GM12878 (cell line): ENCODE data around the gene NDUFA12. TPM values are rescaled to one million over a fixed set of nuclear protein-coding genes. Genes with fewer than 3 reads are reported as not detected.

Source experiments
- BACH1 ChIP-seq: fragments of 450-650 bp; IDR thresholded peaks from 2 replicates; pipeline ENCODE4 v1.6.1; 2017; ENCODE audit warnings: mild to moderate bottlenecking, borderline replicate concordance
- BCL11A ChIP-seq: IDR thresholded peaks from 2 replicates; pipeline ENCODE4 v1.6.1; 2011; ENCODE audit warnings: low read depth, low read length
- BRCA1 ChIP-seq: IDR thresholded peaks from 2 replicates; pipeline ENCODE4 v1.6.1; 2011; ENCODE audit warnings: low read depth, low read length, improper control_type of control experiment
- CBX5 ChIP-seq: sonication (generic); IDR thresholded peaks from 2 replicates; pipeline ENCODE4 v1.6.1; 2016; ENCODE audit warnings: low read depth, moderate library complexity, mild to moderate bottlenecking, inconsistent platforms
- CHD1 ChIP-seq: IDR thresholded peaks from 2 replicates; pipeline ENCODE4 v1.6.1; 2012; ENCODE audit warnings: low read depth, low read length, improper control_type of control experiment
- CHD4 ChIP-seq: fragments of 200-600 bp; sonication (generic); IDR thresholded peaks from 2 replicates; pipeline ENCODE4 v1.6.1; 2016; ENCODE audit warnings: mild to moderate bottlenecking
- HCFC1 ChIP-seq: fragments of 150-350 bp; IDR thresholded peaks from 2 replicates; pipeline ENCODE4 v1.6.1; 2014; ENCODE audit warnings: low read length
- HDAC6 ChIP-seq: fragments of 200-600 bp; sonication (generic); IDR thresholded peaks from one replicate; pipeline ENCODE4 v1.8.0; 2017; ENCODE audit warnings: antibody characterized with exemption; ENCODE audit not compliant: unreplicated experiment
- IKZF1 ChIP-seq: fragments of 450-650 bp; conservative IDR thresholded peaks from 2 replicates; pipeline ENCODE4 v1.6.1; 2017; ENCODE audit warnings: antibody characterized with exemption, mild to moderate bottlenecking
- KDM1A ChIP-seq: fragments of 200-600 bp; sonication (generic); IDR thresholded peaks from 2 replicates; pipeline ENCODE4 v1.6.1; 2016; ENCODE audit warnings: borderline replicate concordance
- NFXL1 ChIP-seq: fragments of 450-650 bp; IDR thresholded peaks from 2 replicates; pipeline ENCODE4 v1.6.1; 2017; ENCODE audit warnings: antibody characterized with exemption, mild to moderate bottlenecking, borderline replicate concordance
- NR2F1 ChIP-seq: fragments of 450-650 bp; conservative IDR thresholded peaks from 2 replicates; pipeline ENCODE4 v1.6.1; 2017; ENCODE audit warnings: mild to moderate bottlenecking
- PAX8 ChIP-seq: fragments of 450-650 bp; IDR thresholded peaks from 2 replicates; pipeline ENCODE4 v1.6.1; 2017; ENCODE audit warnings: mild to moderate bottlenecking, moderate library complexity
- RB1 ChIP-seq: fragments of 450-650 bp; formaldehyde crosslinking; IDR thresholded peaks from 2 replicates; pipeline ENCODE4 v1.6.1; 2017; ENCODE audit warnings: mild to moderate bottlenecking, borderline replicate concordance
- RCOR1 ChIP-seq: conservative IDR thresholded peaks from 2 replicates; pipeline ENCODE4 v1.6.1; 2012; ENCODE audit warnings: low read depth, low read length, improper control_type of control experiment
- RELA ChIP-seq: fragments of 450-650 bp; IDR thresholded peaks from 2 replicates; pipeline ENCODE4 v1.8.0; 2014; ENCODE audit warnings: borderline replicate concordance; ENCODE audit not compliant: partially characterized antibody
- RFX5 ChIP-seq: IDR thresholded peaks from 2 replicates; pipeline ENCODE4 v1.6.1; 2011; ENCODE audit warnings: low read depth, low read length, improper control_type of control experiment
- RUNX3 ChIP-seq: IDR thresholded peaks from 2 replicates; pipeline ENCODE4 v1.6.1; 2012; ENCODE audit warnings: low read length, inconsistent platforms
- SMARCA5 ChIP-seq: fragments of 450-650 bp; IDR thresholded peaks from 2 replicates; pipeline ENCODE4 v1.6.1; 2017; ENCODE audit warnings: mild to moderate bottlenecking
- STAT1 ChIP-seq: fragments of 450-650 bp; conservative IDR thresholded peaks from 2 replicates; pipeline ENCODE4 v1.6.1; 2014; ENCODE audit warnings: antibody characterized with exemption, mild to moderate bottlenecking
- TCF12 ChIP-seq: IDR thresholded peaks from 2 replicates; pipeline ENCODE4 v1.6.1; 2011; ENCODE audit warnings: low read depth, mild to moderate bottlenecking, low read length
- ZNF384 ChIP-seq: IDR thresholded peaks from 2 replicates; pipeline ENCODE4 v1.6.1; 2012; ENCODE audit warnings: low read depth, mild to moderate bottlenecking, low read length, improper control_type of control experiment, borderline replicate concordance
- polyA plus RNA-seq, 11 experiments: library from polyadenylated mRNA; depleted of rRNA in 4 of 11; unstranded in 6 of 11; stranded (reverse) in 5 of 11; fragments of >200 nt; fragmentation: Nextera tagmentation in 4 of 11; fragmentation: Illumina TruSeq in 1 of 11; extraction: Ambion mirVana in 4 of 11; extraction: Trizol in 1 of 11; gene quantifications; 1 replicate in 1 of 11; 2 replicates in 10 of 11; pipeline versions ENCODE4 v1.2.1 to v1.2.3, GENCODE V29; 2011 to 2016; ENCODE audit warnings: inconsistent platforms in 2 of 11, missing spikeins in 2 of 11, low read depth in 1 of 11
- total RNA-seq, 4 experiments: library from RNA; depleted of rRNA in 3 of 4; stranded (reverse); fragments of >200 nt in 3 of 4; fragmentation: Illumina TruSeq in 1 of 4; extraction: Trizol in 1 of 4; gene quantifications; 2 replicates each; pipeline versions ENCODE4 v1.2.1 to v1.2.3, GENCODE V29; 2013 to 2021
- TF ChIP-seq, protein P1 (sequence below), 3 experiments: IDR thresholded peaks in 2 of 3; conservative IDR thresholded peaks in 1 of 3; 2 replicates each; pipeline ENCODE4 v1.5.1; 2011; ENCODE audit warnings: low read depth in 3 of 3, low read length in 3 of 3, mild to moderate bottlenecking in 3 of 3, control low read depth in 2 of 3, moderate library complexity in 2 of 3, inconsistent platforms in 1 of 3, mixed read lengths in 1 of 3; ENCODE audit not compliant: control insufficient read depth in 2 of 3, insufficient read depth in 1 of 3; ENCODE audit errors: extremely low read depth in 1 of 3
- TF ChIP-seq, protein P2 (sequence below): fragments of 450-650 bp; IDR thresholded peaks from 2 replicates; pipeline ENCODE4 v1.6.1; 2016; ENCODE audit warnings: mild to moderate bottlenecking
- TF ChIP-seq, protein P3 (sequence below): IDR thresholded peaks from 2 replicates; pipeline ENCODE4 v1.6.1; 2011; ENCODE audit warnings: mild to moderate bottlenecking, low read depth, low read length, moderate library complexity; ENCODE audit not compliant: insufficient replicate concordance
- TF ChIP-seq, protein P4 (sequence below): fragments of 450-650 bp; conservative IDR thresholded peaks from 2 replicates; pipeline ENCODE4 v1.6.1; 2017; ENCODE audit warnings: mild to moderate bottlenecking, moderate library complexity
- TF ChIP-seq, protein P5 (sequence below): fragments of 450-650 bp; IDR thresholded peaks from 2 replicates; pipeline ENCODE4 v1.6.1; 2017; ENCODE audit warnings: borderline replicate concordance

NDUFA12 gene
- total and polyA plus RNA-seq, 10 of the 15 experiments (the other 5 are each of a cell fraction or from before 2014, with no cell fraction given), result 141 to 1,021 (median 295) TPM

DNA sequence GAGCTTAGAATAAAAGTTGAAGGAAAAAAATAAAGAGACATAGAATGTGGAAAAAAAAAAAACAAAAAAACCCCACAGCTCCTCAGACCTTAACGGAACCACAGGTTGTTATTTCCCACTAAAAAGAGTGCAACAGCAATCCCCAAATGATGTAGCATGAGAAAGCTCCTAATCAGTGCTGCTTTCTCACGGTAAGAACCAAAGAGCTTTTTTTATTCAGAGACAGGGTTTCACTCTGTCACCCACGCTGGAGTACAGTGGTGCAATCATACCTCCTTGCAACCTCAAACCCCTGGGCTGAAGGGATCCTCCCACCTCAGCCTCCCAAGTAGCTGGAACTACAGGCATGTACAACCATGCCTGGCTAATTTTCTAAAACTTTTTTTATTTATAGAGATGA lies 13.3 kb downstream of the NDUFA12 start (continued):
- TF ChIP-seq, protein P1, sequence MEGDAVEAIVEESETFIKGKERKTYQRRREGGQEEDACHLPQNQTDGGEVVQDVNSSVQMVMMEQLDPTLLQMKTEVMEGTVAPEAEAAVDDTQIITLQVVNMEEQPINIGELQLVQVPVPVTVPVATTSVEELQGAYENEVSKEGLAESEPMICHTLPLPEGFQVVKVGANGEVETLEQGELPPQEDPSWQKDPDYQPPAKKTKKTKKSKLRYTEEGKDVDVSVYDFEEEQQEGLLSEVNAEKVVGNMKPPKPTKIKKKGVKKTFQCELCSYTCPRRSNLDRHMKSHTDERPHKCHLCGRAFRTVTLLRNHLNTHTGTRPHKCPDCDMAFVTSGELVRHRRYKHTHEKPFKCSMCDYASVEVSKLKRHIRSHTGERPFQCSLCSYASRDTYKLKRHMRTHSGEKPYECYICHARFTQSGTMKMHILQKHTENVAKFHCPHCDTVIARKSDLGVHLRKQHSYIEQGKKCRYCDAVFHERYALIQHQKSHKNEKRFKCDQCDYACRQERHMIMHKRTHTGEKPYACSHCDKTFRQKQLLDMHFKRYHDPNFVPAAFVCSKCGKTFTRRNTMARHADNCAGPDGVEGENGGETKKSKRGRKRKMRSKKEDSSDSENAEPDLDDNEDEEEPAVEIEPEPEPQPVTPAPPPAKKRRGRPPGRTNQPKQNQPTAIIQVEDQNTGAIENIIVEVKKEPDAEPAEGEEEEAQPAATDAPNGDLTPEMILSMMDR (IDR thresholded peaks at IDR 0.05 in 2 of 3, conservative IDR thresholded peaks at IDR 0.05 in 1 of 3; ENCODE audit: control insufficient read depth in 2 of 3, extremely low read depth in 1 of 3, insufficient read depth in 1 of 3, low read depth in 3 of 3, low read length in 3 of 3), result no peak
- TF ChIP-seq RCOR1 (no peak), BACH1 (no peak), TCF12 (0 out of 2 replicates have a peak, but pooled peaks have one; percentile 23), RELA (no peak), CBX5 (0 out of 2 replicates have a peak, but pooled peaks have one; percentile 29), STAT1 (no peak), SMARCA5 (no peak), BCL11A (peak; percentile 17; the same call in 1 of the 2 replicates), HDAC6 (no peak), HCFC1 (no peak), NR2F1 (no peak), ZNF384 (no peak), IKZF1 (no peak), CHD1 (no peak), RFX5 (no peak), CHD4 (no peak), RUNX3 (peak; percentile 62; the same call in 1 of the 2 replicates), KDM1A (no peak), NFXL1 (no peak), RB1 (no peak), PAX8 (no peak), BRCA1 (no peak)
- TF ChIP-seq, protein P2, sequence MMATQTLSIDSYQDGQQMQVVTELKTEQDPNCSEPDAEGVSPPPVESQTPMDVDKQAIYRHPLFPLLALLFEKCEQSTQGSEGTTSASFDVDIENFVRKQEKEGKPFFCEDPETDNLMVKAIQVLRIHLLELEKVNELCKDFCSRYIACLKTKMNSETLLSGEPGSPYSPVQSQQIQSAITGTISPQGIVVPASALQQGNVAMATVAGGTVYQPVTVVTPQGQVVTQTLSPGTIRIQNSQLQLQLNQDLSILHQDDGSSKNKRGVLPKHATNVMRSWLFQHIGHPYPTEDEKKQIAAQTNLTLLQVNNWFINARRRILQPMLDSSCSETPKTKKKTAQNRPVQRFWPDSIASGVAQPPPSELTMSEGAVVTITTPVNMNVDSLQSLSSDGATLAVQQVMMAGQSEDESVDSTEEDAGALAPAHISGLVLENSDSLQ, result no peak
- TF ChIP-seq, protein P3, sequence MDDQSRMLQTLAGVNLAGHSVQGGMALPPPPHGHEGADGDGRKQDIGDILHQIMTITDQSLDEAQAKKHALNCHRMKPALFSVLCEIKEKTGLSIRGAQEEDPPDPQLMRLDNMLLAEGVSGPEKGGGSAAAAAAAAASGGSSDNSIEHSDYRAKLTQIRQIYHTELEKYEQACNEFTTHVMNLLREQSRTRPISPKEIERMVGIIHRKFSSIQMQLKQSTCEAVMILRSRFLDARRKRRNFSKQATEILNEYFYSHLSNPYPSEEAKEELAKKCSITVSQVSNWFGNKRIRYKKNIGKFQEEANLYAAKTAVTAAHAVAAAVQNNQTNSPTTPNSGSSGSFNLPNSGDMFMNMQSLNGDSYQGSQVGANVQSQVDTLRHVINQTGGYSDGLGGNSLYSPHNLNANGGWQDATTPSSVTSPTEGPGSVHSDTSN, result no peak
- TF ChIP-seq, protein P4, sequence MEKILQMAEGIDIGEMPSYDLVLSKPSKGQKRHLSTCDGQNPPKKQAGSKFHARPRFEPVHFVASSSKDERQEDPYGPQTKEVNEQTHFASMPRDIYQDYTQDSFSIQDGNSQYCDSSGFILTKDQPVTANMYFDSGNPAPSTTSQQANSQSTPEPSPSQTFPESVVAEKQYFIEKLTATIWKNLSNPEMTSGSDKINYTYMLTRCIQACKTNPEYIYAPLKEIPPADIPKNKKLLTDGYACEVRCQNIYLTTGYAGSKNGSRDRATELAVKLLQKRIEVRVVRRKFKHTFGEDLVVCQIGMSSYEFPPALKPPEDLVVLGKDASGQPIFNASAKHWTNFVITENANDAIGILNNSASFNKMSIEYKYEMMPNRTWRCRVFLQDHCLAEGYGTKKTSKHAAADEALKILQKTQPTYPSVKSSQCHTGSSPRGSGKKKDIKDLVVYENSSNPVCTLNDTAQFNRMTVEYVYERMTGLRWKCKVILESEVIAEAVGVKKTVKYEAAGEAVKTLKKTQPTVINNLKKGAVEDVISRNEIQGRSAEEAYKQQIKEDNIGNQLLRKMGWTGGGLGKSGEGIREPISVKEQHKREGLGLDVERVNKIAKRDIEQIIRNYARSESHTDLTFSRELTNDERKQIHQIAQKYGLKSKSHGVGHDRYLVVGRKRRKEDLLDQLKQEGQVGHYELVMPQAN, result no peak
- TF ChIP-seq, protein P5, sequence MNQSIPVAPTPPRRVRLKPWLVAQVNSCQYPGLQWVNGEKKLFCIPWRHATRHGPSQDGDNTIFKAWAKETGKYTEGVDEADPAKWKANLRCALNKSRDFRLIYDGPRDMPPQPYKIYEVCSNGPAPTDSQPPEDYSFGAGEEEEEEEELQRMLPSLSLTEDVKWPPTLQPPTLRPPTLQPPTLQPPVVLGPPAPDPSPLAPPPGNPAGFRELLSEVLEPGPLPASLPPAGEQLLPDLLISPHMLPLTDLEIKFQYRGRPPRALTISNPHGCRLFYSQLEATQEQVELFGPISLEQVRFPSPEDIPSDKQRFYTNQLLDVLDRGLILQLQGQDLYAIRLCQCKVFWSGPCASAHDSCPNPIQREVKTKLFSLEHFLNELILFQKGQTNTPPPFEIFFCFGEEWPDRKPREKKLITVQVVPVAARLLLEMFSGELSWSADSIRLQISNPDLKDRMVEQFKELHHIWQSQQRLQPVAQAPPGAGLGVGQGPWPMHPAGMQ, result no peak
